ENCODE data around the gene NR2C2AP. TPM values are rescaled to one million over a fixed set of nuclear protein-coding genes. Genes with fewer than 3 reads are reported as not detected.

NR2C2AP gene, protein sequence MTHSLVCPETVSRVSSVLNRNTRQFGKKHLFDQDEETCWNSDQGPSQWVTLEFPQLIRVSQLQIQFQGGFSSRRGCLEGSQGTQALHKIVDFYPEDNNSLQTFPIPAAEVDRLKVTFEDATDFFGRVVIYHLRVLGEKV
- total RNA-seq (1 to 10 TPM; 6.8 to 9.8 (median 8.3) TPM), polyA plus RNA-seq (10 to 100 TPM; 15.7 to 19.1 TPM)

- H3K9me3 ChIP-seq, result no peaks in the 10 kb centered on the region
- H3K4me3 ChIP-seq, result peak within 1 kb of the TSS; percentile 51 to 73 (median 58)
- 6% methylated on average over 60 of the region's 60 CpGs for WGBS, 2 donors
- H3K27me3 ChIP-seq, result no peaks in the 10 kb centered on the region
- H3K4me1 ChIP-seq, result peaks cover 0 to 7% (median 5%) of the 10 kb centered on the region in 3 donors
- no peak for TF ChIP-seq CTCF (IDR thresholded peaks at IDR 0.05)
- FAIRE-seq (peak; percentile 68), ATAC-seq (peak; percentile 96 to 98 (median 98)), DNase-seq (peak; percentile 87 to 97 (median 94))
- intact Hi-C loops (cut with DNase I), result no loop called here
- H3K27ac ChIP-seq, result peak within 1 kb of the TSS; percentile 14 to 65 (median 51)
- H3K36me3 ChIP-seq, result no peaks in the 10 kb centered on the region
These were observed at the start of gene NR2C2AP for GRCh38 chr19:19203012-19203856. TSS of gene NR2C2AP (minus strand) at chr19:19203414. CDS start at chr19:19203060, 354 bp downstream.

- FAIRE-seq, result no peak
- no peaks in the 10 kb centered on the region for H3K27me3 ChIP-seq
- H3K36me3 ChIP-seq, result no peaks in the 10 kb centered on the region
- WGBS, 2 donors, result 32 to 47% methylated on average over 5 of the region's 5 CpGs
- H3K4me1 ChIP-seq, result no peaks in the 10 kb centered on the region
- no peaks in the 10 kb centered on the region for H3K9me3 ChIP-seq
- H3K4me3 ChIP-seq, result no peak overlapping the region
- DNase-seq, result no peak
- intact Hi-C loops (cut with DNase I), result no loop called here
- H3K27ac ChIP-seq, result no peak overlapping the region
- ATAC-seq, result no peak
- no peak for TF ChIP-seq CTCF (IDR thresholded peaks at IDR 0.05)
These were observed 47.1 kb upstream of the NR2C2AP start for GRCh38 chr19:19250196-19250801.

DNA sequence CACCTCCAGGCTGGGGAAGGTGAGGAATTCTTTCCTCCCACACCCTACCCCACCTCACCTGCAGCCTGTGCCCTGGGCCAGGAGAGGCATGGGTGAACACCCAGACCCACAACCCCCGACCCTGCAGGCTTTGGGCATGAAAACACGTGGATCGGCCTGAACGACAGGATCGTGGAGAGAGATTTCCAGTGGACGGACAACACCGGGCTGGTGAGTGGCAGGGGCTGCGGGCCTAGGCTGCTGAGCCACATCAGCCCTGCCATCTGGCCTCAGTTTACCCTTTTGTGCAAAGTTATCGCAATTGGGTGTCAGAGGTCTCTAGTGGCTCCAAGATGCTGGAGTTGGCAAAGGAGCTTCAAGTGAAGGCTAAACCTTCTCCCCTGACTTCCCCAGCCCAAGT, 37.3 kb upstream of the NR2C2AP start:
- intact Hi-C loops (cut with DNase I), result no loop called here
- no peaks in the 10 kb centered on the region for H3K9me3 ChIP-seq
- ATAC-seq (no peak), FAIRE-seq (no peak), DNase-seq (no peak)
- no peak overlapping the region for H3K27ac ChIP-seq
- no peaks in the 10 kb centered on the region for H3K27me3 ChIP-seq
- no peaks in the 10 kb centered on the region for H3K36me3 ChIP-seq
- no peaks in the 10 kb centered on the region for H3K4me1 ChIP-seq
- WGBS, 2 donors, result 56 to 76% methylated on average over 9 of the region's 9 CpGs
- no peak overlapping the region for H3K4me3 ChIP-seq
- no peak for TF ChIP-seq CTCF (IDR thresholded peaks at IDR 0.05)

- no peak overlapping the region for H3K27ac ChIP-seq
- no peaks in the 10 kb centered on the region for H3K4me1 ChIP-seq
- no peaks in the 10 kb centered on the region for H3K9me3 ChIP-seq
- no peak for TF ChIP-seq CTCF (IDR thresholded peaks at IDR 0.05)
- DNase-seq (no peak), FAIRE-seq (no peak), ATAC-seq (no peak)
- intact Hi-C loops (cut with DNase I), result no loop called here
- H3K36me3 ChIP-seq, result no peaks in the 10 kb centered on the region
- H3K27me3 ChIP-seq, result no peaks in the 10 kb centered on the region
- H3K4me3 ChIP-seq, result no peak overlapping the region
These were observed 36.5 kb upstream of the NR2C2AP start for GRCh38 chr19:19239675-19240074.

All from pancreas (tissue), 10 donors.